ENCODE data around the gene CADPS.

The CADPS gene

GRCh38 chr3:62874711-62875557, at the start of gene CADPS:
CADPS (minus strand) TSS chr3:62875416; CDS start chr3:62875029, 387 bp downstream.
- peaks cover 42% of the 10 kb centered on the region for H3K27me3 Mint-ChIP-seq
- no peak within 1 kb of the TSS for H3K4me3 Mint-ChIP-seq
- no peak for ATAC-seq
- no peaks in the 10 kb centered on the region for H3K4me1 Mint-ChIP-seq
- no peaks in the 10 kb centered on the region for H3K36me3 Mint-ChIP-seq (ENCODE audit: low read depth)
- no peak for DNase-seq
- no peak within 1 kb of the TSS for H3K27ac Mint-ChIP-seq
- no peaks in the 10 kb centered on the region for H3K9me3 Mint-ChIP-seq

DNA sequence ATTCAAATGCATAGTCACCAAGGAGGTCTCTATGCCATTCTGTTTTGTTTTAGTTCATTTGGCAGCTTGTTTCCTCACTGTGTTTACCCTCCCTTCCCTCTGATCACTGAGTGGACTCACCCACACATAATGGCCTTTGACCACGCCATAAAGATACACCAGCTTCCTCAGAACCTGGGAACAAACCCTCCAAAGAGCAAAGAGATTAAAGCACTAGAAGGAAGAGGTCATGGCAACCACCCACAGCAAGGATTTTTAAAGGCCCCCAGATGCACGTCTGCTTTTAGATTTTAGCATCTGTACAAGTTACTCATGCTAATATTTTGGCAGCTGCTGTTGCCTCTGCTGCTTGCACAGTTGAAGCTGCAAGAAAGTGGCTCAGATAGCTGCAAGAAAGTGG, 47.9 kb upstream of the CADPS start:
- no peak for DNase-seq
- H3K36me3 Mint-ChIP-seq (ENCODE audit: low read depth): no peaks in the 10 kb centered on the region
- no peak overlapping the region for H3K4me3 Mint-ChIP-seq
- peaks cover 8% of the 10 kb centered on the region for H3K9me3 Mint-ChIP-seq
- no peak overlapping the region for H3K27ac Mint-ChIP-seq
- no peaks in the 10 kb centered on the region for H3K27me3 Mint-ChIP-seq
- no peak for ATAC-seq
- no peaks in the 10 kb centered on the region for H3K4me1 Mint-ChIP-seq

DNA sequence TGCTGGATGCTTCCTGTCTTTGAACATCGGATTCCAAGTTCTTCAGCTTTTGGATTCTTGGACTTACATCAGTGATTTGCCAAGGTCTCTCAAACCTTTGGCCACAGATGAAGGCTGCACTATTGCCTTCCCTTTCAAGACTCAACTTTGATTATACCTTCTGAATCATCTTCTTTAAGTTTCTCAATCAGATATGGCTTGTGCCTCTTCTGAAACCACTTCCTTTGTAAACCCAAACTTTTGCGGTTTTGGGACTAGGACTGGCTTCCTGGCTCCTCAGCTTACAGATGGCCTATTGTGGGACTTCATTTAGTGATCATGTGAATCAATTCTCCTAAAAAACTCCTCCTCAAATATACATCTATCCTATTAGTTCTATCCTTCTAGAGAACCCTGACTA, 47.1 kb upstream of the CADPS start:
- Mint-ChIP-seq H3K27me3 (no peaks in the 10 kb centered on the region), H3K4me3 (no peak overlapping the region), H3K27ac (no peak overlapping the region), H3K4me1 (no peaks in the 10 kb centered on the region), H3K36me3 (ENCODE audit: low read depth) (no peaks in the 10 kb centered on the region), H3K9me3 (peaks cover 8% of the 10 kb centered on the region)
- DNase-seq (no peak), ATAC-seq (no peak)

DNA sequence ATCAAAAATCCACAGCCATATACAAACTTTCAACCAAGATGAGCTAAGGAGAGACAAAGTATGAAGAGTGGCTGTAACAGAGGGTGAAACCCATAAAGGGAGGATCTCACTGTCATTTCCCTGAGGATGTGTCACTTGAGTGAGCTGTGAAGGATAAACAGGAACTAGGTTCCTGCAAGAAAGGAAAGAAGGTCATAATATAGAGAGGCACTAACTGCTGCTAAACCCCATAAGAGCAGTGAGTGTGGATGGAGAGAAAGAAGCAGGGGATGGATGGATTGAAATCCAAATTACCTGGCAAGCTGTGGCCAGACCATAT, 45.2 kb upstream of the CADPS start:
- no peaks in the 10 kb centered on the region for H3K36me3 Mint-ChIP-seq (ENCODE audit: low read depth)

DNA sequence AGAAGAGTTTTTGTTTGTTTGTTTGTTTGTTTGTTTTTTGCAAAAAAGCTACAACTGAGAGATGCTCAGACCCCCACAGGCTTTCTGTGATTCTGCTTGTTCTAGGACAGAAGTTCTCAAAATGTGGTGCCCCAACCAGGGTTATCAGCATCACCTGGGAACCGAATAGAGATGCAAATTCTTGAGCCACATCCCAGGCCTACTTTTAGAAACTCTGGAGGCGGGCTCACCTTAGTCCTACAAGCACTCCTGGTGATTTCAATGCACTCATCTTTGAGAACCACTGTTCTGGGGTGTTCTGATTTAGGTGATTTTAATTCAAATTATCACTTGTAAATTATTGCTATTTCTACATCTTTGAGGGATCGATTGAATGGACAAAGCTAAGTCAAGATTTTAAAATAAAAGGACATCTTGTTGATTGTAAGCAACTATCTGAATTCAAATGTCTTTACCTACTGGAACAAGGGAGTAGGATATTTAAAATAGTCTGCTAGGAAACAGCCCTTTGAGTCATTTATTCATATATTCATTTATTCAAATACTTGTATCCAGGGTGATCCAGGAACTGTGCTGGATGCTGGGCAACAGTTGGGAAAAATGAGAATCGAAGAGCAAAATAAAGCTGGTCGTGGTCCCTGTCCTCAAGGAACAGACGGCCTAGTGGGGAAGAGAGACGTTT, 44.7 kb upstream of the CADPS start:
- Mint-ChIP-seq H3K4me3 (no peak overlapping the region), H3K36me3 (ENCODE audit: low read depth) (no peaks in the 10 kb centered on the region), H3K27me3 (no peaks in the 10 kb centered on the region), H3K4me1 (no peaks in the 10 kb centered on the region), H3K9me3 (peaks cover 15% of the 10 kb centered on the region), H3K27ac (no peak overlapping the region)
- DNase-seq (no peak), ATAC-seq (no peak)

More for the DNA sequence above, 45.2 kb upstream of the CADPS start:
- Mint-ChIP-seq H3K9me3 (peaks cover 15% of the 10 kb centered on the region), H3K4me3 (no peak overlapping the region), H3K27ac (no peak overlapping the region), H3K27me3 (no peaks in the 10 kb centered on the region), H3K4me1 (no peaks in the 10 kb centered on the region)
- DNase-seq (no peak), ATAC-seq (no peak)

- Mint-ChIP-seq H3K36me3 (ENCODE audit: low read depth) (no peaks in the 10 kb centered on the region), H3K27me3 (no peaks in the 10 kb centered on the region), H3K27ac (no peak overlapping the region)
These were observed 43.6 kb upstream of the CADPS start for GRCh38 chr3:62918777-62919176.

GRCh38 chr3:62918131-62918530, 42.9 kb upstream of the CADPS start:
- Mint-ChIP-seq H3K36me3 (ENCODE audit: low read depth) (no peaks in the 10 kb centered on the region), H3K27ac (no peak overlapping the region), H3K9me3 (peaks cover 15% of the 10 kb centered on the region), H3K4me3 (no peak overlapping the region), H3K27me3 (no peaks in the 10 kb centered on the region), H3K4me1 (no peaks in the 10 kb centered on the region)
- ATAC-seq: no peak
- DNase-seq: no peak

More at GRCh38 chr3:62918777-62919176, 43.6 kb upstream of the CADPS start:
- peaks cover 15% of the 10 kb centered on the region for H3K9me3 Mint-ChIP-seq
- ATAC-seq (no peak), DNase-seq (no peak)
- no peaks in the 10 kb centered on the region for H3K4me1 Mint-ChIP-seq
- no peak overlapping the region for H3K4me3 Mint-ChIP-seq

GRCh38 chr3:62911526-62911925, 36.3 kb upstream of the CADPS start:
- Mint-ChIP-seq H3K4me3 (no peak overlapping the region), H3K27ac (no peak overlapping the region), H3K27me3 (no peaks in the 10 kb centered on the region), H3K36me3 (ENCODE audit: low read depth) (no peaks in the 10 kb centered on the region), H3K9me3 (peaks cover 5% of the 10 kb centered on the region), H3K4me1 (no peaks in the 10 kb centered on the region)
- DNase-seq (no peak), ATAC-seq (no peak)

DNA sequence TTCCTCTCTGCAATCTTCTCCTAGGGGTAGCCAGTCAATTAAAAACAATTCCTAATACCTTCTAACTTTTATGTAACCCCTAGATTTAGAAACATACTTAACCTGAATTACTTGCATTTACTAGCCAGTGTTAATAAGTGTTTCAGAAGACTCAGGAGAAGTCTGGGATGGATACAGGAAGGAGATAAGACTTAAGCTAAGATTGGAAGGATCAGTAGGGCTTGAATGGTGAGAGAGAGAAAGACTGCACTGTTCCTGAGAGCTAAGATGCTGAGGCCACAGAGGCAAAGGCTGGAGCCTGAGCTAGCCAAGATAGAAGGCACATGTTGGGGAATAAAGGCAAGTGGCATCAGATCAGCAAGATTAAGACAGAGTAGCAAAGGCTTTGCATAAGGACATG, 30.1 kb upstream of the CADPS start:
- H3K27ac Mint-ChIP-seq: no peak overlapping the region
- no peak for DNase-seq
- H3K27me3 Mint-ChIP-seq: no peaks in the 10 kb centered on the region
- no peaks in the 10 kb centered on the region for H3K4me1 Mint-ChIP-seq
- no peak overlapping the region for H3K4me3 Mint-ChIP-seq
- ATAC-seq: no peak
- H3K36me3 Mint-ChIP-seq (ENCODE audit: low read depth): no peaks in the 10 kb centered on the region
- H3K9me3 Mint-ChIP-seq: peaks cover 4% of the 10 kb centered on the region

DNA sequence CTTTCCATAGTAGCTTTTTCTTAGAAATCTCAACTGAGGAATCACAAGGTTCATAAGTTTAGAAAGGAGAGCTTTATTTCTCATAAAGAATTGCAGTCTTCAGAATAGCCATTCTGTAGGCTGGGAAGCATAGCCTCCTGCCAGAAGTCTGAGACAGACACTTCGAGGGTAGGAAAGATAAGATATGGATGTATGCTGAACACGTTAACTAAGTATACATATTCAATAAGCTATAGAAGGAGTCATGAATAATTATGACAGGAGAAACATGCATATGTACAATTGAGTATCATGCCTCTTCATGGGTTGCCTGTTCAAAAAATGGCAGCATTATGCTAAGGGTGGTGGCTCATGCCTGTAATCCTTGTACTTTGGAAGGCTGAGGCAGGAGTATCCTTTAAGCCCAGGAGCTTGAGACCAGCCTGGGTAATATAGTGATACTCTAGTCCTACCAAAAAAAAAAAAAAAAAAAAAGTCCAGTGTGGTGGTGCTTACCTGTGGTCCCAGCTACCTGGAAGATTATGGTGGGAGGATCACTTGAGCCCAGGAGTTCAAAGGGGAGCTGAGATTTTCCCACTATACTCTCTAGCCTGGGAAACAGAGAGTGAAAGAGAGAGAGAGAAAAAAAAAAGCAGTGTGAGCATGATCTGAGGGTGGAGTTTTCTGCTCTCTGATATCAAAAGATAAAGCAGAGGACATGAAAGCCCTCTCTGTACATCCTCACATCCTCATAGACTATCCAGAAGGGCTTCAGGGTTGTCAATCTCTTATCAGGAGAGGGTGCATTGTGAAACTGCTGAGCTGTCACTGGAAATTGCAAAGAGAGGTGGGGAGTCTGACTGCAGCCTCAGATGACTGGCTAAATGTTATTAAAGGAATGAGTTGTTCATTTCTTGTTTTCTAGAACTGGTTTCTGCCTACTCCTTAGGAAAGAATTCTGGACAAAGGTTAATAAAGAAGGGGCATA, 23.6 kb upstream of the CADPS start:
- ATAC-seq (no peak), DNase-seq (no peak)
- Mint-ChIP-seq H3K36me3 (ENCODE audit: low read depth) (no peaks in the 10 kb centered on the region), H3K9me3 (no peaks in the 10 kb centered on the region), H3K27ac (no peak overlapping the region), H3K27me3 (peaks cover 2% of the 10 kb centered on the region), H3K4me3 (no peak overlapping the region), H3K4me1 (no peaks in the 10 kb centered on the region)

DNA sequence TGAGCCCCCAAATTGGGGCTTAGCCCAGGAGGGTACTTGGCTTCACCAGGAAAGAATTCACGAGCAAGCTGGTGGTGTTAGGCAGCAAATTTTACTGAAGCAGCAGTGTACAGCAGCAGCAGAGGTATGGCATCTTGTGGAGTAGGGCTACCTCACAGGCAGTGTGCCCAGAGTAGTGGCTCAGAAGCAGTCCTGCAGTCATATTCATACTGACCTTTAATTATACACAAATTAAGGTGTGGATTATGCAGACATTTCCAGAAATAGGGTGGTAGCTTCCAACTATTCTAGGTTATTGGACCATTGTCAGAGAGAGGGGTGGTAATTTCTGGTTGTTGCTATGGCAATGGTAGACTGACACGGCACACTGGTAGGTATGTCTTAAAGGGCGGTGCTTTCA, 20.7 kb upstream of the CADPS start:
- peaks cover 2% of the 10 kb centered on the region for H3K27me3 Mint-ChIP-seq
- no peak for ATAC-seq
- no peaks in the 10 kb centered on the region for H3K4me1 Mint-ChIP-seq
- H3K4me3 Mint-ChIP-seq: no peak overlapping the region
- no peak overlapping the region for H3K27ac Mint-ChIP-seq
- no peaks in the 10 kb centered on the region for H3K36me3 Mint-ChIP-seq (ENCODE audit: low read depth)
- DNase-seq: no peak
- H3K9me3 Mint-ChIP-seq: no peaks in the 10 kb centered on the region

GRCh38 chr3:62892951-62893350, 17.7 kb upstream of the CADPS start:
- Mint-ChIP-seq H3K27me3 (peaks cover 2% of the 10 kb centered on the region), H3K27ac (no peak overlapping the region), H3K4me3 (no peak overlapping the region), H3K4me1 (no peaks in the 10 kb centered on the region), H3K9me3 (peaks cover 3% of the 10 kb centered on the region), H3K36me3 (ENCODE audit: low read depth) (no peaks in the 10 kb centered on the region)
- ATAC-seq (no peak), DNase-seq (no peak)

GRCh38 chr3:62892045-62892444, 16.8 kb upstream of the CADPS start:
- Mint-ChIP-seq H3K4me3 (no peak overlapping the region), H3K36me3 (ENCODE audit: low read depth) (no peaks in the 10 kb centered on the region), H3K27ac (no peak overlapping the region), H3K9me3 (peaks cover 3% of the 10 kb centered on the region), H3K4me1 (no peaks in the 10 kb centered on the region), H3K27me3 (peaks cover 2% of the 10 kb centered on the region)
- DNase-seq (no peak), ATAC-seq (no peak)

- Mint-ChIP-seq H3K4me3 (no peak overlapping the region), H3K27ac (no peak overlapping the region), H3K27me3 (no peaks in the 10 kb centered on the region), H3K4me1 (no peaks in the 10 kb centered on the region), H3K9me3 (peaks cover 3% of the 10 kb centered on the region), H3K36me3 (ENCODE audit: low read depth) (no peaks in the 10 kb centered on the region)
- DNase-seq: no peak
- no peak for ATAC-seq
These were observed 13.6 kb upstream of the CADPS start for GRCh38 chr3:62888778-62889177.

Measured in activated naive CD8-positive, alpha-beta T cell treated with anti-CD3 and anti-CD28 coated beads, Interleukin-2, amount 50 U/mL, for 24 hours (primary cell).